Activated CD4-positive, alpha-beta memory T cell treated with anti-CD3 and anti-CD28 coated beads, Interleukin-2, amount 10 ng/mL, durations not matched to agents 7 days and 5 days (primary cell): ENCODE measurements around the gene EHHADH. TPM values are rescaled to one million over a fixed set of nuclear protein-coding genes. Genes with fewer than 3 reads are reported as not detected.

Experiments
- CTCF ChIA-PET: fragments of 350-600 bp; sonication (Branson Sonifier 250); formaldehyde crosslinking; loops from one replicate; lab custom pipeline; 2021; ENCODE audit warnings: antibody characterized with exemption, inconsistent platforms; lab: Charles Lee
- POLR2A ChIA-PET: fragments of 350-600 bp; sonication (Branson Sonifier 250); formaldehyde crosslinking; loops from one replicate; lab custom pipeline; 2021; ENCODE audit warnings: antibody characterized with exemption; lab: Charles Lee
- DNase-seq: peaks from one replicate; pipeline ENCODE4 v3.0.0-alpha.2; 2020
- H3K27ac Mint-ChIP-seq: one replicate; pipeline ENCODE4 v1.8.0; 2021; ENCODE audit warnings: mild to moderate bottlenecking, mixed read lengths
- H3K27me3 Mint-ChIP-seq: one replicate; pipeline ENCODE4 v1.8.0; 2021; ENCODE audit warnings: mixed read lengths
- H3K36me3 Mint-ChIP-seq: one replicate; pipeline ENCODE4 v1.8.0; 2021; ENCODE audit warnings: low read depth, mixed read lengths
- H3K4me1 Mint-ChIP-seq: one replicate; pipeline ENCODE4 v1.8.0; 2021; ENCODE audit warnings: mixed read lengths
- H3K4me3 Mint-ChIP-seq: one replicate; pipeline ENCODE4 v1.8.0; 2021; ENCODE audit warnings: mild to moderate bottlenecking, mixed read lengths
- H3K9me3 Mint-ChIP-seq: one replicate; pipeline ENCODE4 v1.8.0; 2021; ENCODE audit warnings: mixed read lengths
- total RNA-seq, 2 experiments: library from RNA; stranded (reverse); gene quantifications; one replicate each; pipeline ENCODE4 v1.2.3, GENCODE V29; 2021

EHHADH gene
- total RNA-seq, 2 experiments from 2014 or later, result 1.9 to 2.0 TPM

DNA sequence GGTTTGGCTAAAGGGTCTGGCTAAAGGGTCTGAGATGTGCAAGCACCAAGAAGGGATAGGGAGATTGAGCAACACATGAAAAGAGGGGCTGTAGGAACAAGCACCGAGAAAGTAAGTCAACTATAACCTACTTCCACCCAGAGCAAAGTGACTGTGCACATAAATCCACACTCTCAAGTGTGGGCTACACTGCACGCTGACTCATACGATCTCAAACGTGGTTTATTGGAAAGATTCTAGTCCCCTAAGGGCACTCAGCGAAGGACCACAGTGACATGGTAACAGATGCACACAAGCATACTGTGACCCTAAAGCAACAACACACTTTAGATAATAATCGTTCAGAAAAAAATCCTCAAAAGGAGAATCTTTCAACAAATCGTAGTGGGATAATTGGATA lies 48.0 kb downstream of the EHHADH start:
- Mint-ChIP-seq H3K27ac (no peak overlapping the region), H3K9me3 (no peaks in the 10 kb centered on the region), H3K4me1 (peaks cover 10% of the 10 kb centered on the region), H3K36me3 (no peaks in the 10 kb centered on the region), H3K27me3 (peaks cover 2% of the 10 kb centered on the region), H3K4me3 (no peak overlapping the region)
- DNase-seq, result no peak
- POLR2A ChIA-PET, result no interaction called here
- CTCF ChIA-PET, result no interaction called here

DNA sequence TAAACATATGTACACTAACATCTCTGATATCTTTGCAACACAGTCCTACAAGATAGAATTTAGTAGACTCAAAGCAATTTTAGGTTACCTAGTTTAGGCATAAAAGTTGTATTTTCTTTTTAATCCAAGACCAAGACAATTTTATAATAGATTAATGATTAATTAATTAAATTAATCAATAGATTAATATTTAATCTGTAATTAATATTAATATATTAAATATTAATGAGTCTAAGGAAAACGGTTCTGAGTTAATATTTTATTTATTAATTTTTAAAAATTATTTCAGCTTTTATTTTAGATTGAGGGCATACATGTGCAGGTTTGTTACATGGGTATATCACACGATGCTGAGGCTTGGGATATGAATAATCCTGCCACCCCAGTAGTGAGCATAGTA lies 49.0 kb downstream of the EHHADH start:
- Mint-ChIP-seq H3K27ac (no peak overlapping the region), H3K36me3 (no peaks in the 10 kb centered on the region), H3K4me1 (peaks cover 10% of the 10 kb centered on the region), H3K9me3 (no peaks in the 10 kb centered on the region), H3K4me3 (no peak overlapping the region), H3K27me3 (peaks cover 2% of the 10 kb centered on the region)
- ChIA-PET CTCF (no interaction called here), POLR2A (no interaction called here)
- DNase-seq, result no peak

DNA sequence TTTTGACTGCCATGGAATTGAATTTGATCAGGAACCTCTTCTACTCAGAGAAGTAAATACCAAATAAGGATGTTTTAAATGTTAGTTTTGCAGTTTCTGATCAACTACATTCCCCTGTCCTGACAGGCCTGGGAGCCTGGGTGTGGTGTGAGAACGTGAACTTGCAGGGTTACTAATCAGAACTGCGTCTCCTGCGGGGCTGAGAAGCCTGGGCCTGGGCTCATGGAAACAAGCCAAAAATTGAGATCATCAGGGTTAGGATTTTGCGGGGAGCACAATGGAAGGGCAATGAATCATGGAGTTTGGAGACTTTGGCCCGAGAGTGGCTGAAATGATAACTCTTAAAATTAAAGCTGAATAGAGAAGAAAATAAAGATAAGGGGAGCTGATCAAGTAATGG lies 53.2 kb downstream of the EHHADH start:
- ChIA-PET CTCF (no interaction called here), POLR2A (no interaction called here)
- no peaks in the 10 kb centered on the region for H3K36me3 Mint-ChIP-seq

DNA sequence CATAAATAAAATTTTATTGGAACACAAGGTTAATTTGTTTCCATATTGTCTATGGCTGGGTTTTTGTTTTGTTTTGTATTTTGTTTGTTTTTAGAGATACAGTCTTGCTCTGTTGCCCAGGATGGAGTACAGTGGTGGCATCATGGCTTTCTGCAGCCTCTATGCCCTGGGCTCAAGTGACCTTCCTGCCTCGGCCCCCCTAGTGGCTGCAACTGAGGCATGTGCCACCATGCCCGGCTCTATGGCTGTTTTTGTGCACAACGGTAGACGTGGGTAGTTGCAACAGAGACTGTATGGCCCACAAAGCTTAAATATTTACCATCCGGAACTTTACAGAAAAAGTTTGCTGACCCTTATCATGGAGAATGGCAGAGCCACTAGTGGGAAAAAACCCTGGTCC lies 54.2 kb downstream of the EHHADH start:
- Mint-ChIP-seq H3K4me1 (no peaks in the 10 kb centered on the region), H3K27ac (no peak overlapping the region), H3K36me3 (no peaks in the 10 kb centered on the region), H3K9me3 (peaks cover 4% of the 10 kb centered on the region), H3K27me3 (peaks cover 2% of the 10 kb centered on the region), H3K4me3 (no peak overlapping the region)
- POLR2A ChIA-PET, result no interaction called here
- DNase-seq, result no peak
- CTCF ChIA-PET, result no interaction called here

More for the DNA sequence above, 53.2 kb downstream of the EHHADH start:
- Mint-ChIP-seq H3K9me3 (no peaks in the 10 kb centered on the region), H3K4me1 (no peaks in the 10 kb centered on the region), H3K27ac (no peak overlapping the region), H3K27me3 (peaks cover 2% of the 10 kb centered on the region), H3K4me3 (no peak overlapping the region)
- no peak for DNase-seq

DNA sequence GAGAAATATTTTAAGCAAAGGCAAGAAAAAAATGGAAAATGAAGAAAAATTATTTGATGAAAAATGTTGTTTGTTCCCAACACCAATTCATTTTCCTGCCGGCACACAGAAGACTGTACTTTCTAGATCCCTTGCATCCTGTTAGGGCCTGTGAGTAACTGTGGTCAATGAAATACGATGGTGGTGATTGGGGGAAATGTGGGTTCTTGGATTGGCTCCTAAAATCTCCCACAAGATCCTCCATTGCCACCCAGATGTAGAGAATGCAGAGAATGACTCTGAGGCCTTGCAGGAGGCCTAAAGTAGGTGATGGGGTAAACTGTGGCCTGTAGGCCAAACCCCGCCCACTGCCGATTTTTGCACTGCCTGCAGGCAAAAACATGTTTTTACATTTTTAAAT lies 54.6 kb downstream of the EHHADH start:
- Mint-ChIP-seq H3K9me3 (peaks cover 4% of the 10 kb centered on the region), H3K36me3 (no peaks in the 10 kb centered on the region), H3K4me3 (no peak overlapping the region), H3K27me3 (peaks cover 2% of the 10 kb centered on the region), H3K27ac (no peak overlapping the region), H3K4me1 (no peaks in the 10 kb centered on the region)
- POLR2A ChIA-PET, result no interaction called here
- CTCF ChIA-PET, result no interaction called here
- no peak for DNase-seq

DNA sequence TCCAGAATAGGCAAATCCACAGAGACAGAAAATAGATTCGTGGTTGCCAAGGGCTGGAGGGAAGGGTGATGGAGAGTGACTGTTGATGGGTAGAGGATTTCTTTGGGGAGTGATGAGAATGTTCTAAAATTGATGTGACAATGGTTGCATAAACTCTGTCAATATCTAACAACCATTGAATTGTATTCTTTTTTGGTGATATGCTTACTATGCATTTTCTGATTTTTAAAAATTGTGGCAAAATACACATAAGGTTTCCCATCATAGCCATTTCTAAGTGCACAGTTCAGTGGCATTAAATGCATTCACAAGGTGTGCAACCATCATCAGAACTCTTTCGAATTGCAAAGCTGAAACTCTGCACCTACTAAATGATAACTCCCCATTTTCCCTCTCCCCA lies 56.8 kb downstream of the EHHADH start:
- H3K27ac Mint-ChIP-seq, result no peak overlapping the region
- H3K4me1 Mint-ChIP-seq, result no peaks in the 10 kb centered on the region
- no peaks in the 10 kb centered on the region for H3K36me3 Mint-ChIP-seq
- ChIA-PET POLR2A (no interaction called here), CTCF (no interaction called here)
- H3K9me3 Mint-ChIP-seq, result peaks cover 4% of the 10 kb centered on the region
- no peak overlapping the region for H3K4me3 Mint-ChIP-seq
- H3K27me3 Mint-ChIP-seq, result peaks cover 2% of the 10 kb centered on the region
- no peak for DNase-seq

DNA sequence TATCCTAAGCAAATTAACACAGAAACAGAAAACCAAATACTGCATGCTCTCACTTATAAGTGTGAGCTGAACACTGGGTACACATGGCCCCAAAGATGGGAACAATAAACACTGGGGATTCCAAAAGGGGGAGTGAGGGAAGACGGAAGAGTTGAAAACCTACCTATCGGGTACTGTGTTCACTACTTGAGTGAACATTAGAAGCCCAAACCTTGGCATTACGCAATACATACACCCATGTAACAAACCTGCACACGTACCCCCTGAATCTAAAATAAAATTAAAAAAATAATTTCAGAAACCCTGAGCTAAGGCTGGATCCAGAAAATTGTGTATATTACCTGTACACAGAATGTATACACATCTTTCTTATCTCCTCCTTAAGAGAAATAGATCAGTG lies 58.2 kb downstream of the EHHADH start:
- no peaks in the 10 kb centered on the region for H3K4me1 Mint-ChIP-seq
- DNase-seq, result no peak
- peaks cover 2% of the 10 kb centered on the region for H3K27me3 Mint-ChIP-seq
- H3K9me3 Mint-ChIP-seq, result peaks cover 4% of the 10 kb centered on the region
- no peak overlapping the region for H3K27ac Mint-ChIP-seq
- ChIA-PET POLR2A (no interaction called here), CTCF (no interaction called here)
- no peak overlapping the region for H3K4me3 Mint-ChIP-seq
- no peaks in the 10 kb centered on the region for H3K36me3 Mint-ChIP-seq

DNA sequence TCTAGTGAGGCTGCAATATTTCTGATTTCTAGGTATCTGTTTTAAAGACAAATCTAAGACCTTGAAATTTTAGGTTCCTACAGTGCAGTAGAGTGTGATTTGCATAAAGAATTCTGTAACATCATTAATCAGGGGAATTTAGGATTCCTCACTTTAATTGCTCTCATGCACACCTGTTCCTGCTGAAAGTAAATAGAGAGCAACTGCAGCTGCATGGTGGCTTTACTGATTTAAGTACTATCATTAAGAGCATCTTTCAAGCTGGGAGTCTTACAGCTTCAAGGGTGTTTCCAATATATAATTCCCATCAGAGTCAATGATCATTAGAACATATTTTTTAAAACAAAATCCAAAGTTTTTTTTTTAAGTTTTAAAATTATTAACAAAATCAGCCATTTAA lies 65.0 kb downstream of the EHHADH start:
- Mint-ChIP-seq H3K36me3 (no peaks in the 10 kb centered on the region), H3K27ac (no peak overlapping the region), H3K9me3 (no peaks in the 10 kb centered on the region), H3K4me1 (no peaks in the 10 kb centered on the region), H3K4me3 (no peak overlapping the region), H3K27me3 (peaks cover 6% of the 10 kb centered on the region)
- ChIA-PET POLR2A (no interaction called here), CTCF (no interaction called here)
- DNase-seq, result no peak

DNA sequence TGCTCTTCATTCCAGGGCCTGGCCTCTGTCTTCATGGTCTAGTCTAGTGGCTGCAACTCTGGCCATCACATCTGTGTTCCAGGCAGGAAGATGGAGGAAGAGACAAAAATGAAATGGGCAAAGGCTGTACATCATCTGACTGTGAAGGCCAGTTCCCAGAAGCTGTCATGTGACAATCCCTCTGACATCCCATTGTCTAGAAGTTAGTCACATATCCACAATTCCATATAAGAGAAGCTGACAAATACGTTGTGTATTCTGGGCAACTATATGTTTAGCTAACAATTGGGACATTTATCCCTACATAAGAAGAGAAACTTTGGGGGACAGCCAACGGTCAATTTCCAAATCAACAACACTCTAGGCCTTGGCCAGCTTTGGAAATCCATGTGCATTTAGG lies 66.5 kb downstream of the EHHADH start:
- H3K4me3 Mint-ChIP-seq, result no peak overlapping the region
- peaks cover 8% of the 10 kb centered on the region for H3K27me3 Mint-ChIP-seq
- no peak for DNase-seq
- CTCF ChIA-PET, result no interaction called here
- H3K27ac Mint-ChIP-seq, result no peak overlapping the region
- no peaks in the 10 kb centered on the region for H3K4me1 Mint-ChIP-seq
- no peaks in the 10 kb centered on the region for H3K9me3 Mint-ChIP-seq
- POLR2A ChIA-PET, result no interaction called here
- no peaks in the 10 kb centered on the region for H3K36me3 Mint-ChIP-seq

DNA sequence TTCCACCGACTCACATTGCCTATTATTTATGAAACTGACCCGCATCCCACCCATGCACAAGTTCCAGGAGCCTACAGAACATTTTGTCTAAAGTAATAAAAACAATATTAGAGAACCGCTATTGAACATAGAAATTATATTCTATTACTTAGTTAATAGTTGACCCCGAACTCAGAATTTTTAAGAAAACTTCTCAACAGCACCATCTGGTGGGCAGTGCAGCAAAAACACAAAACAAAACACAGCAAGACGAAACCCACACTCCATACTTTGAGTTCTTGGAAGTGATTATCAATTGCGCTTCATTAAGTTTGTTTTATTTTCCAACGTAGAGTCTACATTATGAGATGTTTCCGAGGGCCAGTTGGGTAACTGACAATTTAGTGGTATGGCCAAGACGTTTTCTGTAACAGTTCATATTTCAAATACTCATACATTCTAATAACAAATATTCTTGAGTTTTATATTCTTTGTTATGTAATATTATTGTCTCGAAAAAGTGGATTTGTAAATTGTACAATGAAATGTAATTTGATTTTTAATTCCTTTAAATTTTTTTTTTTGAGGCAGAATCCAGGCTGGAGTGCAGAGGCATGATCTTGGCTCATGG lies 77.0 kb downstream of the EHHADH start:
- ChIA-PET POLR2A (interaction anchor here (0.9 kb wide), 1 partner anchor 20 kb away, joined by 3 read pairs; no protein-coding TSS in a partner anchor), CTCF (interaction anchor here (0.5 to 2.2 kb wide), 13 partner anchors 8 to 616 kb away, joined by 3 to 7 read pairs (median 3); partner anchors contain the start of gene EPHB3)
- H3K4me1 Mint-ChIP-seq, result no peaks in the 10 kb centered on the region
- DNase-seq, result peak; percentile 39
- no peak overlapping the region for H3K27ac Mint-ChIP-seq
- no peak overlapping the region for H3K4me3 Mint-ChIP-seq
- no peaks in the 10 kb centered on the region for H3K36me3 Mint-ChIP-seq
- peaks cover 1% of the 10 kb centered on the region for H3K27me3 Mint-ChIP-seq
- H3K9me3 Mint-ChIP-seq, result no peaks in the 10 kb centered on the region

DNA sequence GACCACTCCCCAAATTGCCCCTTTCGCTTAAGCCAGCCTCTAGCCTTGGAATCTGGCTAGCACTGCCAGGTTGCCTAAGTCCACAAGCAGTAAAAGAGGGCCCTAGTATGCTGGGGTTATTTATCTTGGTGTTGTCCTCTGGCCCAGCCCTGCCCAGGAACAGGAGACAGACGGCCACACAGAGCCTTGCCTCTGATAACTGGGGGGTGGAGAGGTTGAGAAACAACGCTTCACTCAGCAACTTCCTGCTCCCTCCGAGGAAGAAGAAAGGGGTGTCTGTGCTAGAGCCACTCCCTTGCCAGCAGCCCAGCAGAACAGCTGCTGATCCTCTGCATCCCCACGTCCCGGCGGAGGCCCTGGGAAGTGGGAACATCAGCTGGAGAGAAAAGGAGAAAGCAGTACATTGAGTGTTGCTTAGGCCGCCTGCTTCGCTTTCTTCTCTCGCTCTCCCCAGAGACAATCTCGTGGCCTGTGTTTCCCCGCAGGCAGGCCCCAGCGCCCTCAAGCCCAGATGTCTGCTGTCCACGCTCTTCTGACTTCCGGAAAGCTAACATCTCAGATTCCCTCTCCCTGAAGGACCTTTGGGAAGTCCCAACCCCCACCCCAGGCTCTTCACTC lies 78.4 kb downstream of the EHHADH start:
- no peaks in the 10 kb centered on the region for H3K4me1 Mint-ChIP-seq
- no peak for DNase-seq
- H3K27ac Mint-ChIP-seq, result no peak overlapping the region
- H3K36me3 Mint-ChIP-seq, result no peaks in the 10 kb centered on the region
- ChIA-PET POLR2A (interaction anchor here (0.9 kb wide), 1 partner anchor 18 kb away, joined by 3 read pairs; no protein-coding TSS in a partner anchor), CTCF (interaction anchor here (1.0 to 2.2 kb wide), 5 partner anchors 10 to 614 kb away, joined by 3 to 7 read pairs (median 4); partner anchors contain the start of gene EPHB3)
- peaks cover 1% of the 10 kb centered on the region for H3K27me3 Mint-ChIP-seq
- H3K9me3 Mint-ChIP-seq, result no peaks in the 10 kb centered on the region
- no peak overlapping the region for H3K4me3 Mint-ChIP-seq

DNA sequence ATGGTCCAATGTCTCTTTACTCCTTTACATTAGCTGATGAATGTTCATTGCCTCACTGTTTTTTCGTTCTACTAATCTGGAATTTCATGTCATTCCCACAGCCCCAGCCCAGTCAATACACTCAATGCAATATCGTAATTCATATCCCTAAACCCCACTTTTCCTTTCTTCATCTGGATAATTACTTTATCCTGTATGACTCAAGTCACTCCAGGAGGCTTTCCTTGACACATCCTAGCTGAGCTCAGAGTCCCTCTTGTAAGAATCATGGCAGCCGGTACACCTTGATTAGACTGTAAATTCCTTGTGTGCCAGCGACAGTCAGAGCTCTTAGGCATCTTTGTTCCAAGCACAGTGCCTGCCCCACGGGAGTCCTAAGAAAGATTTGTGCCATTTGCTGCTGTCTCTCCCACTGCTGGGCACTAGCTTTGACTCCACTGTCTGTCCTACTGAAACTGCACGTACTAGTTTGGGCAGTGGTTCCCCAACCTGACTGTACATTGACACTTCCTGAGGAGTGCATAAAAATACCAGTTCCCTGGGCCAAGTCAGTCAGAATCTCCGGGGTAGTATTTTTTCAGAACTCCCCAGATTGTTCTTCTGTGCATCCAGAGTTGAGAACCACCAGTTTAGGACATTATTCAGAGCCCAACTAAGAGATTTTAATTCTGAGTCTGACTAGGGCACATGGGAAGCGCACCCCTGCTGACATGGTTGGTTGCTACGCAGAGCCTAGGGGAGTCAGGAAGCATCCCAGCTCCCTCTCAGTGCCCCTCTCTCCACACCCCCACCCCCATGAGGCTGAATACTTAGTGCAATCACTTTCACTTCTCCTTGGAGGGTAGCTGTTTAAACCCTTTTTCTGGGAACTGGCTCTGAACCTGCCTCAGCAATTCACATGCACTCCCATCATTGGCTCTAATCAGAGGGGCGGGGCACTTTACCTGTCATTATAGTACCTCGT lies 81.5 kb downstream of the EHHADH start:
- H3K9me3 Mint-ChIP-seq, result no peaks in the 10 kb centered on the region
- no peaks in the 10 kb centered on the region for H3K36me3 Mint-ChIP-seq
- ChIA-PET CTCF (interaction anchor here (0.6 to 1.5 kb wide), 2 partner anchors 9 to 298 kb away, joined by 4 read pairs; no protein-coding TSS in a partner anchor), POLR2A (no interaction called here)
- no peak for DNase-seq
- peaks cover 1% of the 10 kb centered on the region for H3K27me3 Mint-ChIP-seq
- H3K4me1 Mint-ChIP-seq, result no peaks in the 10 kb centered on the region
- H3K27ac Mint-ChIP-seq, result no peak overlapping the region
- H3K4me3 Mint-ChIP-seq, result no peak overlapping the region
